Upper lobe of right lung (tissue), 1 donor: ENCODE data around the gene IL1R1. TPM values are rescaled to one million over a fixed set of nuclear protein-coding genes. Genes with fewer than 3 reads are reported as not detected.

Source experiments
- ATAC-seq: fragments of 200-7000 bp; cut with Tn5 transposase; one replicate; pipeline ENCODE4 v1.9.1; 2020; ENCODE audit warnings: mild to moderate bottlenecking, moderate library complexity
- DNase-seq: peaks from one replicate; pipeline ENCODE4 v3.0.0-alpha.2; 2020
- H3K27ac ChIP-seq: fragments of 200-600 bp; one replicate; pipeline ENCODE4 v1.8.0; 2022
- H3K27me3 ChIP-seq: fragments of 200-600 bp; one replicate; pipeline ENCODE4 v1.8.0; 2022; ENCODE audit warnings: mild to moderate bottlenecking
- H3K36me3 ChIP-seq: fragments of 200-600 bp; one replicate; pipeline ENCODE4 v1.8.0; 2022
- H3K4me1 ChIP-seq: fragments of 200-600 bp; one replicate; pipeline ENCODE4 v1.8.0; 2022
- H3K4me3 ChIP-seq: fragments of 200-600 bp; one replicate; pipeline ENCODE4 v1.8.0; 2022; ENCODE audit warnings: mild to moderate bottlenecking
- H3K9me3 ChIP-seq: fragments of 200-600 bp; one replicate; pipeline ENCODE4 v1.8.0; 2022
- intact Hi-C: fragments of 100-400 bp; cut with DNase I; formaldehyde crosslinking; loops from one replicate; pipeline ENCODE4 v1.11.0; 2022
- total RNA-seq: library from RNA; stranded (reverse); fragmentation: NEBNext Ultra II Directional; extraction: Animal tissue kit (Norgen Biotek cat#: 25700); gene quantifications from one replicate; pipeline ENCODE4 v1.2.1, GENCODE V29; 2021
- TF ChIP-seq, protein P1 (sequence below): fragments of 200-600 bp; IDR thresholded peaks from one replicate; pipeline ENCODE4 v1.8.0; 2022; ENCODE audit warnings: antibody characterized with exemption
- donor health status: DM: no; HTN: yes; CAD: no; lungs with severe emphysema.

The IL1R1 gene
- total RNA-seq, 1 donor from 2014 or later = 196 TPM

DNA sequence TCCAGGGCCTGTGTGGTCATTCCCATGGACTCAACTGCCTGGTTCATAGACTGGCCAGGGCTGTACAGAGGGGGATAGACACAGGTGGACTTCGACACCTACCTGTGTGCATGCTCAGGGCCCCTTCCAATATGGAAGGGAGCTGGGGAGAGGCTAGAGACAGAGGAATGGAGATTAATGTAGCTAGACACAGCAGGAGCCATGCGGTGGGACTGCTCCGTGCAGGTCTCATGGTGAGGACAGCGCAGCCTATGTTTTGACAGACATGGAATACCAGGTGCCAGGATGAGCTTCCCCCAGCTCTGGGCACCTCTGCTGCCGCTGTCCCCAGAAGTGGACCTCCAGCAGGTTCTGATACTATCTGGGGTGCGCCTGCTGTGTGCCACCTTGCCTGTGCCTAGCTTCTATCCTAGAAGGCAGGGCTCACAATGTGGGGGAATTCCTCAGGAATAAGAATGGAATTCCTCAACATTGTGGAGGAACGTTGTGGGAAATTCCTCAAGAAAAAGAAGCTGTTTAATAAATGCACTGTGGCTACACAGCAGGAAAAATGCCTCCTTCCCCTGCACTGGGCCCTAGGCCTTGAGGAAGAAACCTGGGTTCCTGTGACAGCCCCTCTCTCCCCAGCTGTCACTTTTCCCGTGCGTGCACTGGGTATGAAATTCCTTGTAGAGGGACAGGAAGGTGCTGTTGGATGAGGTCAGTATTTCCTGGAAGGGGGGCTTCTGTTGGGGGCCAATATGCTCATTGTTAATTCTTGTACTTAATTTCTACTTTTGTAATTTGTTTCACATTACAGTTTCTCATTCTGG, 7.3 kb downstream of the IL1R1 start:
- TF ChIP-seq, protein P1, sequence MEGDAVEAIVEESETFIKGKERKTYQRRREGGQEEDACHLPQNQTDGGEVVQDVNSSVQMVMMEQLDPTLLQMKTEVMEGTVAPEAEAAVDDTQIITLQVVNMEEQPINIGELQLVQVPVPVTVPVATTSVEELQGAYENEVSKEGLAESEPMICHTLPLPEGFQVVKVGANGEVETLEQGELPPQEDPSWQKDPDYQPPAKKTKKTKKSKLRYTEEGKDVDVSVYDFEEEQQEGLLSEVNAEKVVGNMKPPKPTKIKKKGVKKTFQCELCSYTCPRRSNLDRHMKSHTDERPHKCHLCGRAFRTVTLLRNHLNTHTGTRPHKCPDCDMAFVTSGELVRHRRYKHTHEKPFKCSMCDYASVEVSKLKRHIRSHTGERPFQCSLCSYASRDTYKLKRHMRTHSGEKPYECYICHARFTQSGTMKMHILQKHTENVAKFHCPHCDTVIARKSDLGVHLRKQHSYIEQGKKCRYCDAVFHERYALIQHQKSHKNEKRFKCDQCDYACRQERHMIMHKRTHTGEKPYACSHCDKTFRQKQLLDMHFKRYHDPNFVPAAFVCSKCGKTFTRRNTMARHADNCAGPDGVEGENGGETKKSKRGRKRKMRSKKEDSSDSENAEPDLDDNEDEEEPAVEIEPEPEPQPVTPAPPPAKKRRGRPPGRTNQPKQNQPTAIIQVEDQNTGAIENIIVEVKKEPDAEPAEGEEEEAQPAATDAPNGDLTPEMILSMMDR = no peak
- intact Hi-C loops = no loop called here
- peaks cover 36% of the 10 kb centered on the region for H3K4me1 ChIP-seq
- H3K36me3 ChIP-seq = peaks cover 36% of the 10 kb centered on the region
- no peak for ATAC-seq
- H3K27me3 ChIP-seq = no peaks in the 10 kb centered on the region
- no peak for DNase-seq
- H3K27ac ChIP-seq = peak overlapping the region; percentile 27
- H3K4me3 ChIP-seq = no peak overlapping the region
- H3K9me3 ChIP-seq = peaks cover 3% of the 10 kb centered on the region

DNA sequence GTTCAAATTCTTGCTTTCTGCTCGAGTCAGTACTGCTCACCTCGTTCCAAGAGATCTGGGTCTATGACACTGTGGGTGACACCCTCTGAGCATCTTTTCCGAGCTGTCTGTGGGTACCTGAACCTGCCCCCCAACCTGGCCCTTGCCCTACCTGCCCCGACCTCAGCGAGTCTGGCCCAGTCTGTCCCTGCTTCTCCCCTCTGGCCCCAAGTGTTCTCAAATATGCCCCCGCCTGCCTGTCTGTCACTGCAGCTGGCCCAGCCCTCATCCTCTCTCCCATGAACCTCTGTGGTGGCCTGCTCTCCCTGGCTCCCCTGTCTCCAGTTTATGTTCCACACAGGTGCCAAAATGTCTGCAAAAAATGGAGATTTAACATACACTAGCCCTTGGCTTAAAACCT, 11.8 kb downstream of the IL1R1 start:
- intact Hi-C loops = no loop called here
- no peak for DNase-seq
- H3K36me3 ChIP-seq = peaks cover 41% of the 10 kb centered on the region
- H3K4me3 ChIP-seq = no peak overlapping the region
- peak overlapping the region; percentile 31 for H3K27ac ChIP-seq
- peaks cover 53% of the 10 kb centered on the region for H3K4me1 ChIP-seq
- no peaks in the 10 kb centered on the region for H3K27me3 ChIP-seq
- no peaks in the 10 kb centered on the region for H3K9me3 ChIP-seq
- no peak for ATAC-seq
- TF ChIP-seq, protein P1 = no peak

DNA sequence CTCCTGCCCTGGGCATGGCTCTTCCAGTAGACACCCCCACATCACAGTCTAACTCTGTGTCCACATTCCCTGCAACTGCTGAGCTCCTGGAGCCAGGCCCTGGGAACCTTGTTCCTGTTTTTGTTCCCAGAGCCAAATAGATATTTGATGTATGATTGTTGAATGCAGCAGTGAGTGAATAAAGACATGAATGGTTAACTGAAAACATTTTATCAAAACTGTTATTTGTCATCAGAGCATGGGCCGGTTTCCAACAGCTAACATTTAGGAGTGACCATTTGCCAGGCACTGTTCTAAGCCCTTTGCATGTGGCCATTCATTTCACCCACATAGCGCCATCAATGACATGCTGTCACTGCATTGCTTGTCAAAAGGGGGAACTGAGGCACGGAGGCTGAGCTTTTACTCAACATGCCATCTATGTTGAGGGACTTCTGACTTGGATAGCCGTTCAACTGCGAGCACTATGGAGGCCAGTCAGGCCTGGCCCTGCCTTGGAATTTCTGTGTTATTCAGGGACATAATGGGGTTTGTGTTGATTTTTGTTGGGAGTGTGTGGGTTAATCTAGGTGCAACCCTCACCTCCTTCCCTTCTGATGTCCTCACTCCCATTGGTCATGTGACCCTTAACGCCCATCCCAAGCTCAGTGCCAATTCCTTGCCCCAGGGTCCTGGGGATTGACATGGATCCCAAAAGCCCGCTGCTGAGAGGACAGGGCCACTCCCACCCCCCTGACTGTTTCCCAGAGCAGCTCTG, 12.6 kb downstream of the IL1R1 start:
- H3K27me3 ChIP-seq = no peaks in the 10 kb centered on the region
- peaks cover 46% of the 10 kb centered on the region for H3K4me1 ChIP-seq
- intact Hi-C loops = no loop called here
- no peak overlapping the region for H3K4me3 ChIP-seq
- H3K27ac ChIP-seq = peak overlapping the region; percentile 64
- H3K36me3 ChIP-seq = peaks cover 41% of the 10 kb centered on the region
- DNase-seq (no peak), ATAC-seq (no peak)
- no peaks in the 10 kb centered on the region for H3K9me3 ChIP-seq
- TF ChIP-seq, protein P1 = no peak

DNA sequence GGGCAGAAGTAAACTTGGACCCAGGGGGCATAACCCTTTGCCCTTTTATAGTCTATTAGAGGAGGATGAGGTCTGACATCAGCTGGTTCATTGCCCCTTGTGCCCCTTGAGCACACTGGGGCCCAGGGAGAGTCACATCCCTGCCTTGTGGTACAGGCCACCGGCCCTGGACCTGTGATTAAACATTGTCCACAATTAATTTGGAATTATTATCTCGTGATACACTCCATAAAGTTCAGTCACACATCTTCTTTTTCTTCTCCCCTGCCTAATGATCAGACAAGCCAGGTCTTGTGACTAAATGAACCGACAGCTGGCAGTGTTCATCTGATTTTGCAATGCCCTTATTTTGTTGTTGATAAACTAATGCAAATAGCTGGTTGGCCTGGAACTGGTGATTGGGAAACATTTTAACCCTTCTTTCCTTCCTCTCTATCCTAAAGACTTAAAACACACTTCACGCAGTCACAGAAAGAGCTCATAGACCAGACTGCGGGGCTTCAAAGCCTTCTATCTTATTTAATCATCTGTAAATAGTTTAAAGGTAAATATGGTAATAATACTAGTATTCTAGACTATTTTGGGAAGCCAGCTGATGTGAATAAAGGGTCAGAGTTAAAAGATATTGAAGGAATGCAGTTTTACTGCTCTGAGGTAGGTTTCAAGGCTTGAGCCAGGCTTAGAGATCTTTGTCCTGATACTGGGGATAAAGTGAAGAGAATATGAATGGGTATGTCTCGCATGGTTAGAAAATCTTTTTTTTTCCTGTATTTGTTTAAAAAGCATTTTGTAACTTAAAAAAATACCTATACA, 13.4 kb downstream of the IL1R1 start:
- intact Hi-C loops = no loop called here
- Histone ChIP-seq H3K27ac (peak overlapping the region; percentile 64), H3K27me3 (no peaks in the 10 kb centered on the region), H3K9me3 (no peaks in the 10 kb centered on the region), H3K4me1 (peaks cover 41% of the 10 kb centered on the region), H3K36me3 (peaks cover 41% of the 10 kb centered on the region), H3K4me3 (no peak overlapping the region)
- TF ChIP-seq, protein P1 = no peak
- no peak for DNase-seq
- peak; percentile 58 for ATAC-seq

DNA sequence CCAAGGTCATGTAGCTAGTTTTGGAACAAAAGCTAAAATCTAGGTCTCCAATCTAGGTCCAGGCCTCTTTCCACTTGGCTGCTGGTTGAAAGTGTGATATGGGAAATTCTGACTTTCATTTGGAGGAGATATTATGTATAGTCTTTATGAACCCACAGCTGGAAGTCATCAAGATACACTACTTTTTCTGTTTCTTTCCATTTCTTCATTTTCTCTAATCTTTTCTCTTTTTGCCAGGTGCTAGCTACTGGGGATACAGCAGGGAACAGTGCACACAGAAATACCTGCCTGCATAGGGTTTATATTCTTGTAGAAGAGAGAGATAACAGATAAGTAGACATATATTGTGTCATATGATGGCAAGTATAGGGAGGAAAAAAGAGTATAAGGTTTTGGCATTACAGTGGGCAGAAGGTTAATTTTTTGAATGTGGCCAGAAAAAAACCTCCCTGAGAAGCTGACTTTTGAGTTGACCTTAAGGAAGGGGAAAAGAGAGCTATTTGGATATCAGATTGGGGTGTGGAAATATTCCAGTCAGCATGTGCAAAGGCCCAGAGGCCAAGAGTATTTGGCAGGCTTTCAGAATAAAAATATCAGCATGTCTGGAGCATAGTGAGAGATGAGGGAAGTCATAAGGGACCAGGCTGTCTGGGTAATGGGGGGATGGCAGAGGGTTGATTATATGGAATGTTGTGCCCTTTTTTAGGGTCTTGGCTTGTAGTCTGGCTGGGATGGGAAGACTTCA, 15.6 kb downstream of the IL1R1 start:
- intact Hi-C loops = no loop called here
- DNase-seq = no peak
- Histone ChIP-seq H3K9me3 (no peaks in the 10 kb centered on the region), H3K36me3 (peaks cover 32% of the 10 kb centered on the region), H3K4me3 (no peak overlapping the region), H3K4me1 (peaks cover 29% of the 10 kb centered on the region), H3K27me3 (no peaks in the 10 kb centered on the region), H3K27ac (peak overlapping the region; percentile 24)
- TF ChIP-seq, protein P1 = no peak
- no peak for ATAC-seq
